ENCODE data around the gene ZNF830. TPM values are rescaled to one million over a fixed set of nuclear protein-coding genes. Genes with fewer than 3 reads are reported as not detected.

Gene ZNF830
- total and polyA plus RNA-seq, 10 of the 15 experiments (the other 5 are each of a cell fraction or from before 2014, with no cell fraction given), result 9.7 to 18.5 (median 15.1) TPM

DNA sequence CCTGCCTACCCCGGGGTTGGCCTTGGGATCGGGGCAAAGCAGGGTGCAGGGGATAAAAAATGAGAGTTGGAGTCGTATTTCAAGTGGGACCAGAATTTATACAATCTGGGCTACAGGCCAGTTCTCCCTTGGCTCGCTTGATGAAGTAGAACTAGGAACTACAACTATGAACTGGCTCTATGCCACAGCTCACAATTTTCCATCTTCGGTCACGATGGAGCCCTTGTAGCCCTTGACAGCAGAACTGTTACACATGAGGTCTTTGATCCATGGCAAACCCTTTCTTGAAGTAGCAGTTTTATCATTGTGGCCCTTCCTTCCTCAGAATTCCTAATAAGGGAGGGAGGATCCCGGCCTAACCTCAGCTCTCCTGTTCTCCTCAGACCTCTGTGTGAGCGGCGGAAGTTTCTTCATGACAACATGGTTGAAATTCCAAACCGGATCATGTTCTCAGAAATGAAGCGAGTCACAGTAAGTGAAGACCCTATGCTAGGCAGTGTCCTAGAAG lies 36.1 kb downstream of the ZNF830 start:
- 99% methylated on average over 11 of the region's 11 CpGs for WGBS (ENCODE audit: insufficient coverage, insufficient replicate concordance, low lambda C conversion rate, missing lambda C conversion rate)
- peaks cover 17 to 27% of the 10 kb centered on the region in 2 experiments; a peak in 3 of 4 replicates for H3K36me3 ChIP-seq (ENCODE audit: control insufficient read depth in 2 of 2, insufficient read depth in 2 of 2, low read length in 1 of 2)
- FAIRE-seq (no peak), ATAC-seq (no peak), DNase-seq (ENCODE audit: low read depth, low spot score) (no peak)
- TF ChIP-seq, protein P1, sequence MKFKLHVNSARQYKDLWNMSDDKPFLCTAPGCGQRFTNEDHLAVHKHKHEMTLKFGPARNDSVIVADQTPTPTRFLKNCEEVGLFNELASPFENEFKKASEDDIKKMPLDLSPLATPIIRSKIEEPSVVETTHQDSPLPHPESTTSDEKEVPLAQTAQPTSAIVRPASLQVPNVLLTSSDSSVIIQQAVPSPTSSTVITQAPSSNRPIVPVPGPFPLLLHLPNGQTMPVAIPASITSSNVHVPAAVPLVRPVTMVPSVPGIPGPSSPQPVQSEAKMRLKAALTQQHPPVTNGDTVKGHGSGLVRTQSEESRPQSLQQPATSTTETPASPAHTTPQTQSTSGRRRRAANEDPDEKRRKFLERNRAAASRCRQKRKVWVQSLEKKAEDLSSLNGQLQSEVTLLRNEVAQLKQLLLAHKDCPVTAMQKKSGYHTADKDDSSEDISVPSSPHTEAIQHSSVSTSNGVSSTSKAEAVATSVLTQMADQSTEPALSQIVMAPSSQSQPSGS (IDR thresholded peaks at IDR 0.05; ENCODE audit: low read length), result no peak
- TF ChIP-seq TARDBP (IDR thresholded peaks at IDR 0.05; ENCODE audit: borderline replicate concordance) (no peak), NBN (IDR thresholded peaks at IDR 0.05) (no peak), HDAC2 (IDR thresholded peaks at IDR 0.05) (no peak), ZNF24 (IDR thresholded peaks at IDR 0.05) (no peak), IKZF1 (conservative IDR thresholded peaks at IDR 0.05) (no peak), CBX5 (IDR thresholded peaks at IDR 0.05; ENCODE audit: low read depth) (no peak), CREM (IDR thresholded peaks at IDR 0.05; ENCODE audit: low read depth) (no peak), RAD21 (IDR thresholded peaks at IDR 0.05; ENCODE audit: insufficient read depth, low read depth, low read length) (no peak), SREBF2 (IDR thresholded peaks at IDR 0.05; ENCODE audit: low read length) (no peak), CHD2 (IDR thresholded peaks at IDR 0.05; ENCODE audit: borderline replicate concordance, low read depth, low read length) (no peak), MEF2B (IDR thresholded peaks at IDR 0.05; ENCODE audit: partially characterized antibody, poor library complexity, severe bottlenecking) (no peak), SPI1 (IDR thresholded peaks at IDR 0.05; ENCODE audit: borderline replicate concordance, insufficient read depth, low read depth, low read length) (no peak)
- TF ChIP-seq, protein P2, sequence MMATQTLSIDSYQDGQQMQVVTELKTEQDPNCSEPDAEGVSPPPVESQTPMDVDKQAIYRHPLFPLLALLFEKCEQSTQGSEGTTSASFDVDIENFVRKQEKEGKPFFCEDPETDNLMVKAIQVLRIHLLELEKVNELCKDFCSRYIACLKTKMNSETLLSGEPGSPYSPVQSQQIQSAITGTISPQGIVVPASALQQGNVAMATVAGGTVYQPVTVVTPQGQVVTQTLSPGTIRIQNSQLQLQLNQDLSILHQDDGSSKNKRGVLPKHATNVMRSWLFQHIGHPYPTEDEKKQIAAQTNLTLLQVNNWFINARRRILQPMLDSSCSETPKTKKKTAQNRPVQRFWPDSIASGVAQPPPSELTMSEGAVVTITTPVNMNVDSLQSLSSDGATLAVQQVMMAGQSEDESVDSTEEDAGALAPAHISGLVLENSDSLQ (IDR thresholded peaks at IDR 0.05), result no peak
- H3K9ac ChIP-seq (ENCODE audit: control insufficient read depth, insufficient read depth, low read length), result no peak overlapping the region
- in situ Hi-C loops (cut with MboI) (loop anchor here (5.0 kb wide), 2 partner anchors 95 to 120 kb away; partner anchors contain the start of gene RAD51D), intact Hi-C loops (cut with micrococcal nuclease; ENCODE audit: unreplicated experiment) (no loop called here)
- H3K9me3 ChIP-seq (replicated peaks; ENCODE audit: control insufficient read depth, insufficient read depth, low read length), result no peaks in the 10 kb centered on the region
- ChIA-PET CTCF (interaction anchor here (0.7 to 9.8 kb wide), 9 partner anchors 11 to 121 kb away, joined by 3 to 149 read pairs (median 3); partner anchors contain the start of genes FNDC8 and RAD51D), POLR2A (no interaction called here), SMC1A (ENCODE audit: uncharacterized antibody, unreplicated experiment) (interaction anchor here (1.2 to 7.2 kb wide), 5 partner anchors 10 to 120 kb away, joined by 4 to 101 read pairs (median 7); partner anchors contain the start of genes RAD51D and RFFL), RAD21 (ENCODE audit: unreplicated experiment) (interaction anchor here (1.0 to 5.5 kb wide), 4 partner anchors 12 to 121 kb away, joined by 3 to 32 read pairs (median 4); partner anchors contain the start of gene RAD51D)
- H4K20me1 ChIP-seq (ENCODE audit: control insufficient read depth, insufficient read depth), result no peaks in the 10 kb centered on the region
- no peak overlapping the region for H3K27ac ChIP-seq (ENCODE audit: control insufficient read depth, insufficient read depth)
- H3K4me2 ChIP-seq (ENCODE audit: control insufficient read depth, insufficient read depth), result no peak overlapping the region
- no peaks in the 10 kb centered on the region for H3K79me2 ChIP-seq (ENCODE audit: control insufficient read depth, insufficient read depth, low read length)
- H3K4me3 ChIP-seq, result no peak overlapping the region
- H2AFZ ChIP-seq (ENCODE audit: control insufficient read depth, low read depth, low read length), result no peak overlapping the region
- H3K4me1 ChIP-seq (ENCODE audit: control insufficient read depth, insufficient read depth, low read length), result no peaks in the 10 kb centered on the region; the same call in 1 of the 2 replicates
- no TSS peak for BruUV-seq (replicated peaks)
- no peaks in the 10 kb centered on the region for H3K27me3 ChIP-seq (replicated peaks in 1 of 2; ENCODE audit: control insufficient read depth in 2 of 2, insufficient read depth in 2 of 2, low read length in 1 of 2)
